IMR-90 (cell line): Measurements from ENCODE around the gene GPI.

Source experiments
- CEBPB ChIP-seq: IDR thresholded peaks from 2 replicates; pipeline ENCODE4 v1.6.1; 2012; ENCODE audit warnings: low read depth, low read length, improper control_type of control experiment
- CHD1 ChIP-seq: IDR thresholded peaks from 2 replicates; pipeline ENCODE4 v1.6.1; 2012; ENCODE audit warnings: low read depth, low read length, improper control_type of control experiment
- CTCF ChIP-seq: conservative IDR thresholded peaks from 2 replicates; pipeline ENCODE4 v1.5.1; 2012; ENCODE audit warnings: mild to moderate bottlenecking, low read depth, low read length, improper control_type of control experiment
- ELK1 ChIP-seq: fragments of 150-350 bp; IDR thresholded peaks from 2 replicates; pipeline ENCODE4 v1.6.1; 2016; ENCODE audit warnings: low read depth, mild to moderate bottlenecking, low read length, moderate library complexity, borderline replicate concordance
- MAFK ChIP-seq: IDR thresholded peaks from 2 replicates; pipeline ENCODE4 v1.6.1; 2012; ENCODE audit warnings: low read depth, low read length, improper control_type of control experiment
- MXI1 ChIP-seq: IDR thresholded peaks from 2 replicates; pipeline ENCODE4 v1.6.1; 2012; ENCODE audit warnings: low read depth, mild to moderate bottlenecking, low read length, moderate library complexity, borderline replicate concordance
- POLR2A ChIP-seq: IDR thresholded peaks from 2 replicates; pipeline ENCODE4 v1.6.1; 2012; ENCODE audit warnings: mild to moderate bottlenecking, low read depth, low read length
- RAD21 ChIP-seq: IDR thresholded peaks from 2 replicates; pipeline ENCODE4 v1.6.1; 2012; ENCODE audit warnings: low read length, improper control_type of control experiment
- USF2 ChIP-seq: fragments of 150-350 bp; IDR thresholded peaks from 2 replicates; pipeline ENCODE4 v1.6.1; 2017; ENCODE audit warnings: mild to moderate bottlenecking, antibody characterized with exemption, low read length, low read depth

- no peak for TF ChIP-seq CTCF
- TF ChIP-seq POLR2A: no peak
- TF ChIP-seq RAD21: no peak
- no peak for TF ChIP-seq MXI1
- TF ChIP-seq CHD1: no peak
- TF ChIP-seq USF2: no peak
- TF ChIP-seq MAFK: no peak
- TF ChIP-seq CEBPB: no peak
- TF ChIP-seq ELK1: no peak
Observed at GRCh38 chr19:34357431-34357830, 7.6 kb upstream of the GPI start.
